OCI-LY1 (cell line): Measurements from ENCODE around the gene RBM28.

Experiments
- CTCF ChIP-seq: fragments of 200-600 bp; sonication (generic), shearing (Covaris generic); IDR thresholded peaks from 2 replicates; pipeline ENCODE4 v1.5.1; 2017; ENCODE audit warnings: mild to moderate bottlenecking, antibody characterized with exemption, low read length, moderate library complexity, mixed read lengths
- EZH2 ChIP-seq: fragments of 200-600 bp; sonication (generic), shearing (Covaris generic); IDR thresholded peaks from 2 replicates; pipeline ENCODE4 v1.8.0; 2017; ENCODE audit warnings: borderline replicate concordance, mixed run types, mild to moderate bottlenecking, antibody characterized with exemption, low read length, moderate library complexity, mixed read lengths

GRCh38 chr7:128265156-128265905 is 78.4 kb downstream of the RBM28 start:
- TF ChIP-seq CTCF (no peak), EZH2 (no peak)
